Activated CD4-positive, alpha-beta memory T cell treated with anti-CD3 and anti-CD28 coated beads, Interleukin-2, amount 10 ng/mL, durations not matched to agents 7 days and 5 days (primary cell): ENCODE results near the gene MIS18BP1. TPM values are rescaled to one million over a fixed set of nuclear protein-coding genes. Genes with fewer than 3 reads are reported as not detected.

Experiments
- CTCF ChIA-PET: fragments of 350-600 bp; sonication (Branson Sonifier 250); formaldehyde crosslinking; loops from one replicate; lab custom pipeline; 2021; ENCODE audit warnings: antibody characterized with exemption, inconsistent platforms; lab: Charles Lee
- POLR2A ChIA-PET: fragments of 350-600 bp; sonication (Branson Sonifier 250); formaldehyde crosslinking; loops from one replicate; lab custom pipeline; 2021; ENCODE audit warnings: antibody characterized with exemption; lab: Charles Lee
- DNase-seq: peaks from one replicate; pipeline ENCODE4 v3.0.0-alpha.2; 2020
- H3K27ac Mint-ChIP-seq: one replicate; pipeline ENCODE4 v1.8.0; 2021; ENCODE audit warnings: mild to moderate bottlenecking, mixed read lengths
- H3K27me3 Mint-ChIP-seq: one replicate; pipeline ENCODE4 v1.8.0; 2021; ENCODE audit warnings: mixed read lengths
- H3K36me3 Mint-ChIP-seq: one replicate; pipeline ENCODE4 v1.8.0; 2021; ENCODE audit warnings: low read depth, mixed read lengths
- H3K4me1 Mint-ChIP-seq: one replicate; pipeline ENCODE4 v1.8.0; 2021; ENCODE audit warnings: mixed read lengths
- H3K4me3 Mint-ChIP-seq: one replicate; pipeline ENCODE4 v1.8.0; 2021; ENCODE audit warnings: mild to moderate bottlenecking, mixed read lengths
- H3K9me3 Mint-ChIP-seq: one replicate; pipeline ENCODE4 v1.8.0; 2021; ENCODE audit warnings: mixed read lengths
- total RNA-seq, 2 experiments: library from RNA; stranded (reverse); gene quantifications; one replicate each; pipeline ENCODE4 v1.2.3, GENCODE V29; 2021

The MIS18BP1 gene
- total RNA-seq, 2 experiments from 2014 or later: 66.3 to 66.9 TPM

DNA sequence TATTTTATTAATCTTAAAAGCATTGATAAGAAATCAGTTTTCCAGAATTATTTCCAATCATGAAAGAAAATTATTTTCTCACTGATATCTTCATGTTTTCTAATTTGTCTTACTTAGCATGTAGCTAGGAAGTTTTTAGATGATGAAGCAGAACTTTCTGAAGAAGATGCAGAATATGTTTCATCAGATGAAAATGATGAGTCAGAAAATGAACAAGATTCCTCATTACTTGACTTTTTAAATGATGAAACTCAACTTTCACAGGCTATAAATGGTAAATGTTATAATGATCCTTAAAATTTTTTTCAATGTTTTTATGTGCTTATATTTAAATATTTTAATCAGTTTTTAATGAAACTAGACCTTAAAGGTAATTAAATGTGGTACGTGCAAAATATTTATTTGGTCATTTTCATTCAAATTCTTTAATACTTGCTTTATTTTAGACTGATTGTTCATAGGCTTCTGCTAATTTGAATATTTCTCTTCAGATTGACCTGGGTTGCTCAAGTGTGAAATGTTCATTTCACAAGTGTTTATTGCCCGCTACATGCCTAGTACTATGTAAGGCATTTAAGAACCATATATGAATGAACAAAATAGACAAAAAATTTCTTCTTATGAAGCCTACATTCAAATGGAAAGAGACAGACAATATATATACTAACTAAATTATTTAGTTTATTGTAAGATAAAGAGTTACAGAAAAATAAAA lies 67.7 kb downstream of the MIS18BP1 start:
- no peak overlapping the region for H3K27ac Mint-ChIP-seq

DNA sequence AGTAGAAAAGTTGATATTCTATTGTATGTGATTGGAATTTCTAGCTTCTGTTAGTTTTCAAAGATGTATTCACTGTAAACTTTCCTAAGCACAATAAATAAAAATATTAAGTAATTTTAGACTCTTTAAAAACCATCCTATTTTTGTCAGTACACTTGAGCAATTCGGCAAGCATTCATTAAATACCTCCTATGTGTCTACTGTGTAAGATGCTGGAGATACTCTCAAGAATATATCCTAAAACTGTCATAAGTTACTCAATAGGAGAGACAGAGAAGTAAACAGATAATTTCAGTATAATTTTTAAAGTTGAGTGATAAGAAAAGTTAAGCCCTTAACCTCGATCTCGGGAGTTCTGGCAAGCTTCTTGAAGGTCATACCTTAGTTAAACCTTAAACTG lies 71.2 kb downstream of the MIS18BP1 start:
- no peaks in the 10 kb centered on the region for H3K9me3 Mint-ChIP-seq
- ChIA-PET CTCF (no interaction called here), POLR2A (no interaction called here)
- no peaks in the 10 kb centered on the region for H3K27me3 Mint-ChIP-seq
- H3K27ac Mint-ChIP-seq: no peak overlapping the region
- H3K4me3 Mint-ChIP-seq: no peak overlapping the region
- no peaks in the 10 kb centered on the region for H3K4me1 Mint-ChIP-seq
- H3K36me3 Mint-ChIP-seq: peaks cover 16% of the 10 kb centered on the region
- no peak for DNase-seq

More for the DNA sequence above, 67.7 kb downstream of the MIS18BP1 start:
- peaks cover 28% of the 10 kb centered on the region for H3K36me3 Mint-ChIP-seq
- POLR2A ChIA-PET: no interaction called here
- no peak for DNase-seq
- CTCF ChIA-PET: no interaction called here
- no peaks in the 10 kb centered on the region for H3K27me3 Mint-ChIP-seq
- no peak overlapping the region for H3K4me3 Mint-ChIP-seq
- H3K9me3 Mint-ChIP-seq: no peaks in the 10 kb centered on the region
- no peaks in the 10 kb centered on the region for H3K4me1 Mint-ChIP-seq

DNA sequence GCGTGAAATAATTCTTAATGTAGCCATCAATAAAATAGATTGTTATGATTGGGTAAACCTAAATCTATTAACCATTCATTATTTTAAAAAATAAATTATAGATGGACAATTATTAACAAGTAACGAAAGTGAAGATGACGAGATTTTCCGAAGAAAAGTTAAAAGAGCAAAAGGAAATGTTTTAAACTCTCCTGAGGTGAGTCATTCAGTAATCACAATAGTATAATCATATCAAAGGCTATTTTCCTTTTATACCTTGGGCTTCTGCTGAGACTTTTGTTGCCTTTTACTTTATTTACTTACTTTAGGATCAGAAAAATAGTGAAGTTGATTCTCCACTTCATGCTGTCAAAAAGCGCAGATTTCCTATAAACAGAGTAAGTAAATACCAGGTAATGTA lies 71.7 kb downstream of the MIS18BP1 start:
- no peaks in the 10 kb centered on the region for H3K9me3 Mint-ChIP-seq
- H3K36me3 Mint-ChIP-seq: peaks cover 11% of the 10 kb centered on the region
- H3K4me1 Mint-ChIP-seq: no peaks in the 10 kb centered on the region
- DNase-seq: no peak
- ChIA-PET CTCF (no interaction called here), POLR2A (no interaction called here)
- H3K4me3 Mint-ChIP-seq: no peak overlapping the region
- H3K27ac Mint-ChIP-seq: no peak overlapping the region
- no peaks in the 10 kb centered on the region for H3K27me3 Mint-ChIP-seq

DNA sequence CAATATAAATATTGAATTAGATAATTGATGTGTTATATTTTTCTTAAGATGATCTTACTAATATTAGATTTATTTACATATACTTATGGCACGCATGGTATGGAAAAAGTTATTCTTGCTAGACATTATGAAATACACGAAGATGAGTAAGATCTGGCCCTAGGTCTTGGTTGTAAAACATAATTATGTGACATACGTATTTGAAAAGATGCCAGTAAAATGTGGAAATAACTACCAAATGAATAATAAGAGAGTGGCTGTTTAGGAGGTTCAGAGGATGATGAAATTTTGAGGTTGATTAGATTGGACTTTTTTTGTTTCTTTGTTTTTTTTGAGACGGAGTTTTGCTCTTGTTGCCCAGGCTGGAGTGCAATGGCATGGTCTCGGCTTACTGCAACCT lies 75.9 kb downstream of the MIS18BP1 start:
- Mint-ChIP-seq H3K27ac (no peak overlapping the region), H3K27me3 (no peaks in the 10 kb centered on the region), H3K4me1 (no peaks in the 10 kb centered on the region), H3K4me3 (no peak overlapping the region), H3K36me3 (peaks cover 8% of the 10 kb centered on the region), H3K9me3 (no peaks in the 10 kb centered on the region)
- DNase-seq: no peak
- ChIA-PET CTCF (no interaction called here), POLR2A (no interaction called here)

DNA sequence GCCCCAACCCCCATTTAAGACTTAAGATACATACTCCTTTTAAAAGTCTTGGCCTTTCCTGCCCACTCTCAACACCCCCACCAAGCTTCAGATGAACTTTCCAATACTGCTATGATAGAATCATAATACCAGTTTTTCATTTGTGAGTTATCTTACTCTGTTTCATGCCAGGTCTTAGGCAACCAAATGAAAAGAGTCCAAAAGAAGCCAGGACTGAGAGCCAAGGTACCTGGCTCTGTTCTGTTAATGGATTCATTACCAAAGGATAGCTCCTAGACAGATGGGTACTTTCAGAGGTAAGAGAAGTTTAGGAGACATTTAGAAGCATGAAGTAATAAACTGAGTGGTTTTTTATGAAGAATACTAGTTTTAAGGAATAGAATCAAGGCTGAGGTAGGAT lies 83.1 kb downstream of the MIS18BP1 start:
- Mint-ChIP-seq H3K36me3 (peaks cover 17% of the 10 kb centered on the region), H3K27me3 (no peaks in the 10 kb centered on the region), H3K9me3 (no peaks in the 10 kb centered on the region), H3K27ac (no peak overlapping the region), H3K4me3 (no peak overlapping the region), H3K4me1 (no peaks in the 10 kb centered on the region)
- ChIA-PET CTCF (no interaction called here), POLR2A (no interaction called here)
- no peak for DNase-seq

DNA sequence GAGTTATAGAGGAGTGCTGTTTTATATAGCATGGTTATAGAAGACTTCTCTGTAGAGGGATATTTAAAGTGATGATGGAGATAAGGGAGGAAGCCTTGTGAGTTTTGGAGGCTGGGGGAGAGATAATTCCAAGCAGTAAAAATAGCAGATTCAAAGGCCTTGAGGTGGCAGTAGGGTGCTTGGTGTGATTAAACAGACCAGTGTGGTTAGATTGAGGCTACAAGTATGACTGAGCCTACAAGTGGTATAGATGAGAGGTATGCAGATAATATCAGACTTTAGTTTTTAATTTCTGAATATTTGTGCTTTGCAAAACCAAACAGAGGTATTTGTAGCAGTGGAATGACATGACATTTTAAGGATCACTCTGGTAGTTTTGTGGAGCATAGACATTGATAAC lies 96.9 kb downstream of the MIS18BP1 start:
- ChIA-PET POLR2A (no interaction called here), CTCF (no interaction called here)
- Mint-ChIP-seq H3K27me3 (no peaks in the 10 kb centered on the region), H3K27ac (no peak overlapping the region), H3K9me3 (no peaks in the 10 kb centered on the region), H3K4me3 (no peak overlapping the region), H3K36me3 (peaks cover 16% of the 10 kb centered on the region), H3K4me1 (peaks cover 12% of the 10 kb centered on the region)
- DNase-seq: no peak

Other genes starting within 250 kb of the MIS18BP1 start
- 10 to 100 TPM; 35.6 to 42.7 TPM for gene PRPF39, start 169.1 kb downstream of the MIS18BP1 start, total RNA-seq
- gene FKBP3, start 118.7 kb downstream of the MIS18BP1 start, total RNA-seq: 10 to 100 TPM; 54.9 to 57.7 TPM
- 10 to 100 TPM; 12.7 to 13.3 TPM for gene FANCM, start 117.3 kb downstream of the MIS18BP1 start, total RNA-seq